CD4-positive, CD25-positive, alpha-beta regulatory T cell (primary cell): Measurements from ENCODE around the gene VARS1. TPM values are rescaled to one million over a fixed set of nuclear protein-coding genes. Genes with fewer than 3 reads are reported as not detected.
A peak's percentile ranks its signal among the peaks of the same experiment; 100 is the strongest.

Source experiments
- ATAC-seq, 2 donors: fragments of 150-1000 bp; cut with Tn5 transposase; one replicate each; pipeline ENCODE4 v1.10.0; 2021; ENCODE audit warnings: low read depth in 2 of 2, moderate number of reproducible peaks in 2 of 2, moderate library complexity in 1 of 2
- DNase-seq, 3 donors: peaks; one replicate each; pipeline versions ENCODE4 v3.0.0 to v3.0.0-alpha.2; 2012 to 2022; ENCODE audit warnings: mixed read lengths in 1 of 3
- H3K27ac ChIP-seq: one replicate; pipeline ENCODE4 v1.7.0; 2013; ENCODE audit warnings: mild to moderate bottlenecking, low read length; ENCODE audit not compliant: insufficient read depth, poor library complexity, severe bottlenecking
- H3K27me3 ChIP-seq: one replicate; pipeline ENCODE4 v1.7.0; 2013; ENCODE audit warnings: low read length; ENCODE audit not compliant: control insufficient read depth, insufficient read depth
- H3K36me3 ChIP-seq: one replicate; pipeline ENCODE4 v1.7.0; 2013; ENCODE audit warnings: mild to moderate bottlenecking, low read length, moderate library complexity; ENCODE audit not compliant: control insufficient read depth, insufficient read depth
- H3K4me1 ChIP-seq: 2 replicates; pipeline ENCODE4 v1.7.0; 2013; ENCODE audit warnings: mild to moderate bottlenecking, low read length; ENCODE audit not compliant: insufficient read depth, control insufficient read depth, poor library complexity, severe bottlenecking
- H3K4me3 ChIP-seq: one replicate; pipeline ENCODE4 v1.7.0; 2013; ENCODE audit warnings: low read depth, mild to moderate bottlenecking, low read length, moderate library complexity
- H3K9me3 ChIP-seq, 2 experiments: 1 replicate in 1 of 2; 2 replicates in 1 of 2; pipeline ENCODE4 v1.7.0; 2013; ENCODE audit warnings: low read length in 2 of 2, mild to moderate bottlenecking in 1 of 2, moderate library complexity in 1 of 2; ENCODE audit not compliant: control insufficient read depth in 2 of 2
- H3K27ac Mint-ChIP-seq, 3 donors: one replicate each; pipeline ENCODE4 v1.8.0; 2020 to 2022; ENCODE audit warnings: mild to moderate bottlenecking in 3 of 3, mixed read lengths in 3 of 3, moderate library complexity in 2 of 3
- H3K27me3 Mint-ChIP-seq: one replicate; pipeline ENCODE4 v1.8.0; 2022; ENCODE audit warnings: mild to moderate bottlenecking, mixed read lengths
- H3K36me3 Mint-ChIP-seq: one replicate; pipeline ENCODE4 v1.8.0; 2020; ENCODE audit warnings: mixed read lengths
- H3K4me1 Mint-ChIP-seq, 4 donors: one replicate each; pipeline ENCODE4 v1.8.0; 2020 to 2022; ENCODE audit warnings: mixed read lengths in 4 of 4, mild to moderate bottlenecking in 1 of 4
- H3K4me3 Mint-ChIP-seq, 4 donors: one replicate each; pipeline ENCODE4 v1.8.0; 2020 to 2022; ENCODE audit warnings: mild to moderate bottlenecking in 4 of 4, mixed read lengths in 4 of 4, moderate library complexity in 3 of 4
- H3K9me3 Mint-ChIP-seq, 7 donors: one replicate each; pipeline ENCODE4 v1.8.0; 2020 to 2022; ENCODE audit warnings: mixed read lengths in 7 of 7, mild to moderate bottlenecking in 3 of 7, moderate library complexity in 2 of 7
- polyA plus RNA-seq, 4 donors: library from polyadenylated mRNA; unstranded; fragments of 300-500 nt; fragmentation: Illumina TruSeq; gene quantifications; one replicate each; pipeline ENCODE4 v1.2.3, GENCODE V29; 2021
- total RNA-seq: library from RNA; stranded (reverse); gene quantifications from one replicate; pipeline ENCODE4 v1.2.3, GENCODE V29; 2022

VARS1 gene
- total and polyA plus RNA-seq, 5 donors from 2014 or later = 27.1 to 63.4 (median 31.6) TPM

DNA sequence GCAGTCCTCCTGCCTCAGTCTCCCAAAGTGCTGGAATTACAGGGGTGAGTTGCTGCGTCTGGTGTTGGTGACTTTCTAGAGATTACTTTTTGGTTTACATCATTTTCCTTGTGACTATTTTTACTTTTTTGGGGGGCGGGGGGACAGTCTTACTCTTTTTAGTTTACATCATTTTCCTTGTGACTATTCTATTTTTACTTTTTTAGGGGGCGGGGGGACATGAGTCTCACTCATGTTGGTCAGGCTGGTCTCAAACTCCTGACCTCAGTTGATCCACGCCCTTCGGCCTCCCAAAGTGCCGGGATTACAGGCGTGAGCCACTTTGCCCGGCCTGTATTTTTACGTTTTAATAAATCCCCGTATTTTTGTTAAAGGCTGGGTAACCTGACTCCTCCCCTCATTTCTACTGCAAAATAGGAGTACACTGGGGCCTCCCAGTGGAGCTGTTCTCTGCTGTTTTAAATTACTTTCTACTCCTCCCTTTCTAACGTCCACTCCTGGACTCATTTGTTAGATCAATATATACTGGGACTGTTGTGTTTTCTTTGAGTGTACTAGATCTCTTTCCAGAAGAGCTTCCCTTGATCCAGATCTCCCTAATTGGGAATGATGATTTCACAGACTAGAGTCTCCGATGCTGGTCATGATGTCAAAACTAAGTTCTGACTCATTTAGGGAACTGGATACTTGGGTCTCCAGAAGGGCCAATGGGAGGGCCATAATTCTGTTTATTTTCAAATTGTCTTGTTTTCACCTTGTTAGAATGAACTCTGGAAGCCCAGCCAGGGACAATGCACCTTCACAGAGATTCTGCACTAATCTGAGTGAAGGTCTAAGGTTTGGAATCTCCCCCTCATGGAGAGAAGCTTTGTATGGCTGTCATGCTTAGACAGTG, 41.2 kb upstream of the VARS1 start:
- Histone ChIP-seq H3K4me1 (peaks cover 40% of the 10 kb centered on the region), H3K27me3 (no peaks in the 10 kb centered on the region), H3K36me3 (peaks cover 32% of the 10 kb centered on the region), H3K9me3 (no peaks in the 10 kb centered on the region), H3K27ac (peak overlapping the region; percentile 97), H3K4me3 (peak overlapping the region; percentile 96)
- no peak for ATAC-seq
- Mint-ChIP-seq H3K4me1 (peaks cover 24 to 56% (median 33%) of the 10 kb centered on the region in 4 donors), H3K9me3 (peaks cover 0 to 1% (median 0%) of the 10 kb centered on the region in 7 donors), H3K4me3 (peak overlapping the region; percentile 96 to 100 (median 99)), H3K27ac (peak overlapping the region; percentile 96 to 100 (median 99)), H3K27me3 (no peaks in the 10 kb centered on the region), H3K36me3 (peaks cover 24% of the 10 kb centered on the region)
- DNase-seq = peak in 1 of 3 donors; percentile 50

DNA sequence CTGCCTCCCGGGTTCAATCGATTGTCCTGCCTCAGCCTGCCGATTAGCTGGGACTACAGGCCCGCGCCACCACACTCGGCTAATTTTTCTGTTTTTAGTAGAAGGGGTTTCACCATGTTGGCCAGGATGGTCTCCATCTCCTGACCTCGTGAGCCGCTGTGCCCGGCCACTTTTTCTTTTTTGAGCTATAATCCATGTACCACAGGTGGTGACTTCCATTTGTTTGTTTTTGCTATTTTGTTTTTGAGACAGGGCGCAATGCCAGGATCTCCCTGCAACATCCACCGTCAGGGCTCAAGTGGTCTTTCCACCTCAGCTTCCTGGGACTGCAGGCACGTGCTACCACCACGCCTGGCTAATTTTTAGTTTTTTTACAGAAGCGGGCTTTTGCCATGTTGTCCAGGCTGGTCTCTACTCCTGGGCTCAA, 40.5 kb upstream of the VARS1 start:
- peaks cover 24 to 58% (median 36%) of the 10 kb centered on the region in 4 donors for H3K4me1 Mint-ChIP-seq
- H3K9me3 ChIP-seq = no peaks in the 10 kb centered on the region
- H3K4me3 ChIP-seq = peak overlapping the region; percentile 96
- H3K4me1 ChIP-seq = peaks cover 46% of the 10 kb centered on the region
- peak overlapping the region; percentile 97 for H3K27ac ChIP-seq
- peaks cover 0 to 1% (median 0%) of the 10 kb centered on the region in 7 donors for H3K9me3 Mint-ChIP-seq
- ATAC-seq (no peak), DNase-seq (no peak)
- peaks cover 30% of the 10 kb centered on the region for H3K36me3 ChIP-seq
- H3K27ac Mint-ChIP-seq = peak overlapping the region; percentile 96 to 100 (median 99)
- H3K36me3 Mint-ChIP-seq = peaks cover 24% of the 10 kb centered on the region
- no peaks in the 10 kb centered on the region for H3K27me3 ChIP-seq
- peak overlapping the region; percentile 96 to 100 (median 99) for H3K4me3 Mint-ChIP-seq
- no peaks in the 10 kb centered on the region for H3K27me3 Mint-ChIP-seq

DNA sequence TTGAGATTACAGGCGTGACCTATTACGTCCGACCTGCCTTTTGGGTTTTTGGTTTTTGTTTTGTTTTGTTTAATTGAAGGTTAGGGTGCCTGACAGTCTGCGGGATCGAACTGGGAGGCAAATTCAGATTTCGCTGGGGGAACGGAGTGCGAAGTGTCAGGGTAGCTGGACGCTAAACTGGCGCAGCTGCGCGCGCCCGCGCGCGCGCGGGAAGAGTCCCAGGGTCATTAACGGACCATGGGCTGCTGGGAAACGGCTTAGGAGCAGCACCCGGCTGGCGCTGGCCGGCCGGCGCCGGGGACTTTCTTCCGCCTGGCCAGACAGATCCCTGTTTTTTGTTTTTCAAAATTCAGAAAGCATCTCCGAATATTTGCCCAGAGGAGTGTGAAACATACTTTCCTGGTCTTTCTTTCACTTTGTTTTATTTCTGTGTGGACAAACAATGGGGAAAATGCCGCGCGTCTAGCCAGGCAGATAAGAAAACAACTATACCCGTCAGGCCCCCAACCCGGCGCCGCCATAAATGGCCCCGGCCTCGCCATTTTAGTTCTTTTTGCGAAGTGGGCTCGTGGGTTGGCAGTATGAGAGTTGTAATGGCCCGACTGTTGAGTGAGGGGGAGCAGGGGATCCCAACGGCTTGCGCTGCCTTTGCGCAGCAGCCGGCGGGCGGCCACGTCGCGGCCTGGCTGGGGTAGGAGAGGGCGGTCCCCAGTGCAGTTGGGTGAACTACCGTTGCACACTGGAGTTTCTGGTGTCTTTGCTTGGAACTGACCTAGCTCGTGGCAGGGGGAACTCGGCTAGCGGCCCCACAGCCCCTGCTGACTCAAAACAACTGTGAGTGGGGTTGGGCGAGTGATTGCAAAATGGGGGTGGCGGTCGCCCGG, 39.1 kb upstream of the VARS1 start:
- Mint-ChIP-seq H3K9me3 (peaks cover 0 to 1% (median 0%) of the 10 kb centered on the region in 7 donors), H3K36me3 (peaks cover 24% of the 10 kb centered on the region), H3K27me3 (no peaks in the 10 kb centered on the region), H3K27ac (peak overlapping the region; percentile 96 to 100 (median 99)), H3K4me3 (peak overlapping the region; percentile 96 to 100 (median 99)), H3K4me1 (peaks cover 24 to 64% (median 44%) of the 10 kb centered on the region in 4 donors)
- DNase-seq (peak; percentile 68 to 85 (median 83)), ATAC-seq (peak; percentile 66 to 67)
- H3K27ac ChIP-seq = peak overlapping the region; percentile 97
- peak overlapping the region; percentile 96 for H3K4me3 ChIP-seq
- H3K27me3 ChIP-seq = no peaks in the 10 kb centered on the region
- H3K9me3 ChIP-seq = no peaks in the 10 kb centered on the region
- H3K36me3 ChIP-seq = peaks cover 18% of the 10 kb centered on the region
- peaks cover 59% of the 10 kb centered on the region for H3K4me1 ChIP-seq

DNA sequence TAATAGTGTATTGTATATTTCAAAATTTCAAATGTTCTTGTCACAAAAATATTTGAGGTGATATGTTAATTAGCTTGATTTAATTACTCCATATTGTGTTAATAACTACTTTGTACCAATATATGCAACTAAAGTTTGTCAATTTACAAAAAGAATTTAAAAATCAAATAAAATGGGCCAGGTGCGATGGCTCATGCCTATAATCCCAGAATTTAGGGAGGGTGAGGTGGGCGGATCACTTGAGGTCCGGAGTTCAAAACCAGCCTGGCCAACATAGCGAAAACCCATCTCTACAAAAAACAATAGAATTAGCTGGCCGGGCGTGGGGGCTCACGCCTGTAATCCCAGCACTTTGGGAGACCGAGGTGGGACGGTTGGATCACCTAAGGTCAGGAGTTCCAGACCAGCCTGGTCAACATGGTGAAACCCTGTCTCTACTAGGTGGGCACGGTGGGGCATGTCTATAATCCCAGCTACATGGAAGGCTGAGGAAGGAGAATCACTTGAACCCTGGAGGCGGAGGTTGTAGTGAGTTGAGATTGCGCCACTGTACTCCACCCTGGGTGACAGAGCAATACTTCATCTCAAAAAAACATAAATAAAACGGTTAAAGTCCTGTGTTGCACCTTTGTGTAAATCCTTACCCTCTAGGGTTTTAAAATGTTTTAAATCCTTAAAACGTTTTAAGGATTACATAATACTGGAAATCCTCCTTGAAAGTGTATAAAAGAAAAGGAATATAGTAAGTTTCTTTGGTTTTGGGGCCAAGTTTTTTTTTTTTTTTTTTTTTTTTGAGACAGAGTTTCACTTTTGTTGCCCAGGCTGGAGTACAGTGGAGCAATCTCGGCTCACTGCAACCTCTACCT, 36.0 kb upstream of the VARS1 start:
- Mint-ChIP-seq H3K36me3 (peaks cover 5% of the 10 kb centered on the region), H3K4me3 (peak overlapping the region; percentile 93 to 98 (median 96)), H3K9me3 (no peaks in the 10 kb centered on the region), H3K4me1 (peaks cover 17 to 47% (median 32%) of the 10 kb centered on the region in 4 donors), H3K27me3 (no peaks in the 10 kb centered on the region), H3K27ac (peak overlapping the region in 1 of 3 donors; percentile 94)
- H3K9me3 ChIP-seq = no peaks in the 10 kb centered on the region
- H3K4me1 ChIP-seq = peaks cover 44% of the 10 kb centered on the region
- no peaks in the 10 kb centered on the region for H3K27me3 ChIP-seq
- peak overlapping the region; percentile 71 for H3K27ac ChIP-seq
- H3K36me3 ChIP-seq = no peaks in the 10 kb centered on the region
- no peak for DNase-seq
- no peak for ATAC-seq
- H3K4me3 ChIP-seq = peak overlapping the region; percentile 96

DNA sequence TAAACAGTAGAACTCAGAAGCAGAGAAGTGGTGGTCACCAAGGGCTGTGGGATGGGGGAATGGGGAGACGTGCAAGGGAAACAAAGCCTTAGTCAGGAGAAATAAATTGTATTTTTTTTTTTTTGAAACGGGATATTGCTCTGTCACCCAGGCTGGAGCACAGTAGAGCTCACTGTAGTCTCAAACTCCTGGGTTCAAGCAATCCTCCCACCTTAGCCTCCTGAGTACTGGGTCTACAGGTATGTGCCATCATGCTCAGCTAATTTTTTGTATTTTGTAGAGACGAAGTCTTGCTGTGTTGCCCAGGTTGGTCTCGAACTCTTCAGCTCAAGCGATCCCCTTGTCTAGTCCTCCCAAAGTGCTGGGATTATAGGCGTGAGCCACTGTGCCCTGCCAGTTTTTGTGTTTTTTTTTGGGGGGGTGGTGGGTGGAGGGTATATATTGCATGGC, 35.4 kb upstream of the VARS1 start:
- H3K9me3 Mint-ChIP-seq = no peaks in the 10 kb centered on the region
- H3K4me1 Mint-ChIP-seq = peaks cover 10 to 41% (median 30%) of the 10 kb centered on the region in 4 donors
- no peaks in the 10 kb centered on the region for H3K36me3 ChIP-seq
- peaks cover 41% of the 10 kb centered on the region for H3K4me1 ChIP-seq
- ATAC-seq = no peak
- H3K27me3 ChIP-seq = no peaks in the 10 kb centered on the region
- no peak for DNase-seq
- H3K9me3 ChIP-seq = no peaks in the 10 kb centered on the region
- peak overlapping the region; percentile 96 for H3K4me3 ChIP-seq
- H3K36me3 Mint-ChIP-seq = peaks cover 5% of the 10 kb centered on the region
- H3K27ac ChIP-seq = peak overlapping the region; percentile 71
- no peaks in the 10 kb centered on the region for H3K27me3 Mint-ChIP-seq
- H3K27ac Mint-ChIP-seq = peak overlapping the region; percentile 84 to 94 (median 91)
- peak overlapping the region; percentile 93 to 98 (median 96) for H3K4me3 Mint-ChIP-seq

DNA sequence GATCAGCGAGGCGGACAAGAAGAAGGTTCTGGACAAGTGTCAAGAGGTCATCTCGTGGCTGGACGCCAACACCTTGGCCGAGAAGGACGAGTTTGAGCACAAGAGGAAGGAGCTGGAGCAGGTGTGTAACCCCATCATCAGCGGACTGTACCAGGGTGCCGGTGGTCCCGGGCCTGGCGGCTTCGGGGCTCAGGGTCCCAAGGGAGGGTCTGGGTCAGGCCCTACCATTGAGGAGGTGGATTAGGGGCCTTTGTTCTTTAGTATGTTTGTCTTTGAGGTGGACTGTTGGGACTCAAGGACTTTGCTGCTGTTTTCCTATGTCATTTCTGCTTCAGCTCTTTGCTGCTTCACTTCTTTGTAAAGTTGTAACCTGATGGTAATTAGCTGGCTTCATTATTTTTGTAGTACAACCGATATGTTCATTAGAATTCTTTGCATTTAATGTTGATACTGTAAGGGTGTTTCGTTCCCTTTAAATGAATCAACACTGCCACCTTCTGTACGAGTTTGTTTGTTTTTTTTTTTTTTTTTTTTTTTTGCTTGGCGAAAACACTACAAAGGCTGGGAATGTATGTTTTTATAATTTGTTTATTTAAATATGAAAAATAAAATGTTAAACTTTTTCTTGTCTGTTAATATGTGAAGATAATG, 34.2 kb upstream of the VARS1 start:
- peak overlapping the region; percentile 84 to 91 (median 91) for H3K27ac Mint-ChIP-seq
- H3K36me3 Mint-ChIP-seq = peaks cover 1% of the 10 kb centered on the region
- peaks cover 36% of the 10 kb centered on the region for H3K4me1 ChIP-seq
- ATAC-seq (no peak), DNase-seq (peak in 2 of 3 donors; percentile 68 to 80)
- no peaks in the 10 kb centered on the region for H3K27me3 Mint-ChIP-seq
- no peaks in the 10 kb centered on the region for H3K36me3 ChIP-seq
- H3K4me3 ChIP-seq = peak overlapping the region; percentile 96
- no peaks in the 10 kb centered on the region for H3K9me3 Mint-ChIP-seq
- H3K27me3 ChIP-seq = no peaks in the 10 kb centered on the region
- peaks cover 11 to 46% (median 28%) of the 10 kb centered on the region in 4 donors for H3K4me1 Mint-ChIP-seq
- peak overlapping the region; percentile 93 to 98 (median 96) for H3K4me3 Mint-ChIP-seq
- H3K27ac ChIP-seq = peak overlapping the region; percentile 71
- H3K9me3 ChIP-seq = no peaks in the 10 kb centered on the region
